AG09319 (cell line): Measurements from ENCODE around the gene NAMPT.

Experiments
- DNase-seq: peaks from one replicate; pipeline ENCODE4 v3.0.0-alpha.2; 2010; ENCODE audit warnings: low read depth; ENCODE audit errors: extremely low read depth
- CTCF ChIP-seq: IDR thresholded peaks from 2 replicates; pipeline ENCODE4 v1.5.1; 2011; ENCODE audit warnings: low read depth, mild to moderate bottlenecking, inconsistent platforms, low read length, moderate library complexity

Gene NAMPT

GRCh38 chr7:106199813-106200364 is 84.9 kb downstream of the NAMPT start:
- no peak for DNase-seq
- TF ChIP-seq CTCF: no peak

- TF ChIP-seq CTCF: no peak
- no peak for DNase-seq
Measured at GRCh38 chr7:106199024-106199423, 85.8 kb downstream of the NAMPT start.
